Bronchial epithelial cell (primary cell): Measurements from ENCODE around the gene RABL6. TPM values are rescaled to one million over a fixed set of nuclear protein-coding genes. Genes with fewer than 3 reads are reported as not detected.
"Not testable (repeated sequence)": the region's sequence is repeated elsewhere in the genome, so short reads cannot be mapped to it uniquely, and the experiment has no call there.

ENCODE experiments used
- DNase-seq: peaks from one replicate; pipeline ENCODE4 v3.0.0-alpha.2; 2010; ENCODE audit warnings: low read depth
- FAIRE-seq: peaks from 2 replicates; lab custom pipeline; 2011; peaks lifted over from hg19 to GRCh38; lab: Jason Lieb, UNC
- H3K27me3 ChIP-seq: 2 replicates; pipeline ENCODE4 v1.5.1; 2011; ENCODE audit warnings: low read length; ENCODE audit not compliant: control insufficient read depth, insufficient read depth
- H3K36me3 ChIP-seq: 2 replicates; pipeline ENCODE4 v1.5.1; 2011; ENCODE audit warnings: low read length; ENCODE audit not compliant: control insufficient read depth, insufficient read depth
- H3K4me3 ChIP-seq: 2 replicates; pipeline ENCODE4 v1.5.1; 2011; ENCODE audit warnings: mild to moderate bottlenecking, low read depth, low read length, control low read depth
- CTCF ChIP-seq: IDR thresholded peaks from 2 replicates; pipeline ENCODE4 v1.5.1; 2011; ENCODE audit warnings: mild to moderate bottlenecking, moderate library complexity, low read length, control low read depth, inconsistent platforms; ENCODE audit not compliant: insufficient read depth, severe bottlenecking
- total RNA-seq: library from RNA; depleted of rRNA; stranded (reverse); fragments of >200 nt; gene quantifications from 2 replicates; pipeline ENCODE4 v1.2.1, GENCODE V29; 2014

RABL6 gene
- total RNA-seq, 1 donor from 2014 or later: 79.5 TPM

GRCh38 chr9:136835162-136835931 is 27.6 kb downstream of the RABL6 start:
- H3K36me3 ChIP-seq: peaks cover 10% of the 10 kb centered on the region
- H3K27me3 ChIP-seq: no peaks in the 10 kb centered on the region
- FAIRE-seq (no peak), DNase-seq (no peak)
- no peak overlapping the region for H3K4me3 ChIP-seq
- TF ChIP-seq CTCF: no peak

- Histone ChIP-seq H3K27me3 (no peaks in the 10 kb centered on the region), H3K36me3 (peaks cover 8% of the 10 kb centered on the region), H3K4me3 (no peak overlapping the region)
- TF ChIP-seq CTCF: no peak
- DNase-seq: no peak
- FAIRE-seq: no peak
Observed at GRCh38 chr9:136835932-136836904, 28.5 kb downstream of the RABL6 start.

GRCh38 chr9:136837146-136837855 is 29.6 kb downstream of the RABL6 start:
- no peak for TF ChIP-seq CTCF
- FAIRE-seq: no peak
- Histone ChIP-seq H3K4me3 (no peak overlapping the region), H3K36me3 (peaks cover 5% of the 10 kb centered on the region), H3K27me3 (no peaks in the 10 kb centered on the region)
- no peak for DNase-seq

- H3K27me3 ChIP-seq, FAIRE-seq, DNase-seq: not testable (repeated sequence)
Observed at GRCh38 chr9:136837856-136838277, 30.1 kb downstream of the RABL6 start.

GRCh38 chr9:136838314-136839228 is 30.8 kb downstream of the RABL6 start:
- Histone ChIP-seq H3K27me3 (no peaks in the 10 kb centered on the region), H3K36me3 (peaks cover 5% of the 10 kb centered on the region), H3K4me3 (no peak overlapping the region)
- no peak for TF ChIP-seq CTCF
- DNase-seq: no peak
- no peak for FAIRE-seq

More at GRCh38 chr9:136837856-136838277, 30.1 kb downstream of the RABL6 start:
- H3K36me3 ChIP-seq, H3K4me3 ChIP-seq: not testable (repeated sequence)
